Measurements from ENCODE around the gene TLE1. TPM values are rescaled to one million over a fixed set of nuclear protein-coding genes. Genes with fewer than 3 reads are reported as not detected.
A peak's percentile ranks its signal among the peaks of the same experiment; 100 is the strongest.

TLE1 gene
- total and polyA plus RNA-seq, 2 of the 4 experiments (the other 2 are of a cell fraction): 36.0 to 51.0 TPM

GRCh38 chr9:81666123-81666522 is 23.2 kb downstream of the TLE1 start:
- dilution Hi-C loops (cut with HindIII; ENCODE audit: low sequenced_read_pairs, unreplicated experiment): no loop called here
- Histone ChIP-seq H3K9me3 (ENCODE audit: control insufficient read depth, insufficient read depth, low read length) (no peaks in the 10 kb centered on the region), H3K4me2 (ENCODE audit: low read depth, low read length) (peak overlapping the region; percentile 30; the same call in 1 of the 2 replicates), H4K91ac (ENCODE audit: insufficient read depth, low read depth, low read length) (no peak overlapping the region), H2AFZ (replicated peaks; ENCODE audit: low read length, poor library complexity) (no peak overlapping the region), H3K18ac (ENCODE audit: low read depth, low read length) (no peak overlapping the region), H2AK9ac (replicated peaks; ENCODE audit: low read depth, low read length, poor library complexity) (no peak overlapping the region), H3K4me3 (ENCODE audit: insufficient read depth, low read depth, low read length) (no peak overlapping the region), H2AK5ac (ENCODE audit: low read depth, low read length) (no peak overlapping the region), H3K36me3 (ENCODE audit: control insufficient read depth, insufficient read depth, low read length) (peaks cover 9% of the 10 kb centered on the region), H4K8ac (ENCODE audit: low read depth in 2 of 2, low read length in 2 of 2) (no peak overlapping the region), H2BK120ac (ENCODE audit: low read depth, low read length) (no peak overlapping the region), H3K4me1 (ENCODE audit: control insufficient read depth, insufficient read depth, low read length) (peaks cover 13% of the 10 kb centered on the region), H2BK5ac (ENCODE audit: low read depth, low read length, poor library complexity, severe bottlenecking) (no peak overlapping the region), H3K9me1 (ENCODE audit: insufficient read depth, low read length) (peaks cover 4% of the 10 kb centered on the region), H4K20me1 (ENCODE audit: insufficient read depth, low read length) (peaks cover 13% of the 10 kb centered on the region; the same call in 1 of the 2 replicates), H3K9ac (ENCODE audit: low read depth, low read length) (no peak overlapping the region), H3K14ac (replicated peaks; ENCODE audit: low read depth, low read length) (no peak overlapping the region), H4K5ac (ENCODE audit: low read depth, low read length) (no peak overlapping the region; the same call in 1 of the 2 replicates), H3K27me3 (ENCODE audit: control insufficient read depth, insufficient read depth, low read length) (no peaks in the 10 kb centered on the region), H2BK15ac (ENCODE audit: low read depth, low read length) (no peak overlapping the region), H3K23ac (ENCODE audit: low read depth, low read length) (no peak overlapping the region), H3K4ac (ENCODE audit: low read depth, low read length) (no peak overlapping the region; the same call in 1 of the 2 replicates), H3K79me1 (ENCODE audit: low read depth in 1 of 2, low read length in 2 of 2) (peaks cover 42 to 92% of the 10 kb centered on the region in 2 experiments), H2BK20ac (ENCODE audit: low read depth, low read length) (no peak overlapping the region), H3K56ac (ENCODE audit: extremely low read depth, insufficient read depth, low read length) (no peak overlapping the region), H3K27ac (ENCODE audit: insufficient read depth, low read length) (no peak overlapping the region)
- intact Hi-C loops (cut with micrococcal nuclease): no loop called here
- ChIA-PET POLR2A (ENCODE audit: unreplicated experiment) (no interaction called here), CTCF (interaction anchor here (0.7 kb wide), 2 partner anchors 21 to 1226 kb away, joined by 3 to 5 read pairs; no protein-coding TSS in a partner anchor)
- no TSS peak for BruUV-seq (replicated peaks)
- TF ChIP-seq NFE2L2 (IDR thresholded peaks at IDR 0.05; ENCODE audit: low read depth, low read length): no peak
- WGBS, 2 experiments (ENCODE audit: extremely low coverage in 2 of 2, insufficient read length in 1 of 2): no CpG with 5 or more reads among the region's 4 CpGs
- no peak for DNase-seq
- ATAC-seq (ENCODE audit: low read depth): no peak
- in situ Hi-C loops (cut with MboI; ENCODE audit: low sequenced_read_pairs): no loop called here

Measured in IMR-90 (cell line).